ENCODE measurements around the gene ST6GALNAC1. TPM values are rescaled to one million over a fixed set of nuclear protein-coding genes. Genes with fewer than 3 reads are reported as not detected.

ST6GALNAC1 gene
- total and polyA plus RNA-seq, 2 of the 13 experiments (the other 11 are each of a cell fraction or from before 2014, with no cell fraction given): not detected

DNA sequence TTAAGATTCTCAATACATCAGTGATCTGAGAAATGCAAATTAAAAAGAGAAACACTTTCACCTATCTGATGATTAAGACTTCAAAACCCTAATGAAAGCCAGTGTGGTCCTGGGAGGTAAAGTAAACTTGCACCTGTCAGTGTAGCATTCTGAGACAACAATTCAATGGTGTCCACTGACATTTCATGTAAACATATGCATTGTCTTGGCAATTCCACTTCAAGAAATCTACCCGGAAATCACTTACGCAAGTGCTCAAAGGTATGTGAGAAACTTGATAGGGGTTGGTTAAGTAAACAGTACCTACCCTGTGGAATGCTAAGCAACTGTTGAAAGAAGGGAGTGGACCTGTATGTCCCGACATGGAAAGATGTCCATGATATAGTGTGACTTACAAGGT lies 2.1 kb downstream of the ST6GALNAC1 start (continued):
- TF ChIP-seq, protein P1, sequence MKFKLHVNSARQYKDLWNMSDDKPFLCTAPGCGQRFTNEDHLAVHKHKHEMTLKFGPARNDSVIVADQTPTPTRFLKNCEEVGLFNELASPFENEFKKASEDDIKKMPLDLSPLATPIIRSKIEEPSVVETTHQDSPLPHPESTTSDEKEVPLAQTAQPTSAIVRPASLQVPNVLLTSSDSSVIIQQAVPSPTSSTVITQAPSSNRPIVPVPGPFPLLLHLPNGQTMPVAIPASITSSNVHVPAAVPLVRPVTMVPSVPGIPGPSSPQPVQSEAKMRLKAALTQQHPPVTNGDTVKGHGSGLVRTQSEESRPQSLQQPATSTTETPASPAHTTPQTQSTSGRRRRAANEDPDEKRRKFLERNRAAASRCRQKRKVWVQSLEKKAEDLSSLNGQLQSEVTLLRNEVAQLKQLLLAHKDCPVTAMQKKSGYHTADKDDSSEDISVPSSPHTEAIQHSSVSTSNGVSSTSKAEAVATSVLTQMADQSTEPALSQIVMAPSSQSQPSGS (CRISPR knock-in tag; IDR thresholded peaks at IDR 0.05): no peak
- TF ChIP-seq SMC3 (IDR thresholded peaks at IDR 0.05; ENCODE audit: low read length) (no peak), ZSCAN29 (CRISPR knock-in tag; conservative IDR thresholded peaks at IDR 0.05) (no peak), IKZF4 (CRISPR knock-in tag; IDR thresholded peaks at IDR 0.05; ENCODE audit: borderline replicate concordance, low read depth, not compliant biosample characterization) (no peak), FOXP1 (IDR thresholded peaks at IDR 0.05) (no peak), FOXP1 (CRISPR knock-in tag; IDR thresholded peaks at IDR 0.05) (peak; percentile 69; the same call in 1 of the 2 replicates), RNF219 (CRISPR knock-in tag; IDR thresholded peaks at IDR 0.05) (no peak), SP1 (IDR thresholded peaks at IDR 0.05) (no peak), SP1 (CRISPR knock-in tag; IDR thresholded peaks at IDR 0.05) (no peak), THRA (CRISPR knock-in tag; IDR thresholded peaks at IDR 0.05; ENCODE audit: borderline replicate concordance) (no peak), SPEN (CRISPR knock-in tag; IDR thresholded peaks at IDR 0.05; ENCODE audit: low read depth) (no peak), ZHX1 (CRISPR knock-in tag; IDR thresholded peaks at IDR 0.05; ENCODE audit: low read depth) (no peak), ZNF232 (CRISPR knock-in tag; IDR thresholded peaks at IDR 0.05; ENCODE audit: borderline replicate concordance) (no peak), ZNF792 (CRISPR knock-in tag; IDR thresholded peaks at IDR 0.05) (no peak), SIX1 (CRISPR knock-in tag; IDR thresholded peaks at IDR 0.05; ENCODE audit: borderline replicate concordance) (peak; percentile 98), KDM3A (CRISPR knock-in tag; IDR thresholded peaks at IDR 0.05; ENCODE audit: low read depth) (no peak), ZNF790 (CRISPR knock-in tag; IDR thresholded peaks at IDR 0.05; ENCODE audit: borderline replicate concordance) (no peak), CREM (IDR thresholded peaks at IDR 0.05) (peak; percentile 32; the same call in 1 of the 2 replicates), CREM (CRISPR knock-in tag; IDR thresholded peaks at IDR 0.05) (no peak)

All from HepG2 (cell line).